Naive B cell (primary cell): ENCODE results near the gene ZPR1. TPM values are rescaled to one million over a fixed set of nuclear protein-coding genes. Genes with fewer than 3 reads are reported as not detected.
"Not testable (repeated sequence)": the region's sequence is repeated elsewhere in the genome, so short reads cannot be mapped to it uniquely, and the experiment has no call there.

ENCODE experiments used
- ATAC-seq, 2 donors: fragments of 150-1000 bp; cut with Tn5 transposase; 2 replicates each; pipeline ENCODE4 v1.10.0; 2021; ENCODE audit warnings: low read depth in 2 of 2, mild to moderate bottlenecking in 2 of 2, moderate library complexity in 2 of 2
- DNase-seq: peaks from one replicate; pipeline ENCODE4 v3.0.0; 2022
- H3K27ac Mint-ChIP-seq, 6 donors: one replicate each; pipeline ENCODE4 v1.8.0; 2020 to 2022; ENCODE audit warnings: mild to moderate bottlenecking in 6 of 6, mixed read lengths in 6 of 6, moderate library complexity in 5 of 6, inconsistent platforms in 2 of 6
- H3K27me3 Mint-ChIP-seq, 3 donors: one replicate each; pipeline ENCODE4 v1.8.0; 2021 to 2022; ENCODE audit warnings: mixed read lengths in 3 of 3, mild to moderate bottlenecking in 1 of 3
- H3K36me3 Mint-ChIP-seq, 2 donors: one replicate each; pipeline ENCODE4 v1.8.0; 2020 to 2022; ENCODE audit warnings: mixed read lengths in 2 of 2, inconsistent platforms in 1 of 2, mild to moderate bottlenecking in 1 of 2
- H3K4me1 Mint-ChIP-seq, 3 donors: one replicate each; pipeline ENCODE4 v1.8.0; 2020 to 2022; ENCODE audit warnings: mixed read lengths in 3 of 3, inconsistent platforms in 1 of 3, mild to moderate bottlenecking in 1 of 3, moderate library complexity in 1 of 3
- H3K4me3 Mint-ChIP-seq, 8 donors: one replicate each; pipeline ENCODE4 v1.8.0; 2020 to 2022; ENCODE audit warnings: mild to moderate bottlenecking in 8 of 8, mixed read lengths in 8 of 8, moderate library complexity in 8 of 8, inconsistent platforms in 2 of 8
- H3K9me3 Mint-ChIP-seq, 7 donors: one replicate each; pipeline ENCODE4 v1.8.0; 2020 to 2022; ENCODE audit warnings: mixed read lengths in 7 of 7, mild to moderate bottlenecking in 5 of 7, inconsistent platforms in 2 of 7, moderate library complexity in 1 of 7
- polyA plus RNA-seq, 6 donors: library from polyadenylated mRNA; unstranded; fragments of 300-500 nt; fragmentation: Illumina TruSeq; gene quantifications; one replicate each; pipeline ENCODE4 v1.2.3, GENCODE V29; 2021; ENCODE audit warnings: low read depth in 6 of 6

The ZPR1 gene
- polyA plus RNA-seq, 6 donors from 2014 or later, result 36.9 to 51.1 (median 45.0) TPM

DNA sequence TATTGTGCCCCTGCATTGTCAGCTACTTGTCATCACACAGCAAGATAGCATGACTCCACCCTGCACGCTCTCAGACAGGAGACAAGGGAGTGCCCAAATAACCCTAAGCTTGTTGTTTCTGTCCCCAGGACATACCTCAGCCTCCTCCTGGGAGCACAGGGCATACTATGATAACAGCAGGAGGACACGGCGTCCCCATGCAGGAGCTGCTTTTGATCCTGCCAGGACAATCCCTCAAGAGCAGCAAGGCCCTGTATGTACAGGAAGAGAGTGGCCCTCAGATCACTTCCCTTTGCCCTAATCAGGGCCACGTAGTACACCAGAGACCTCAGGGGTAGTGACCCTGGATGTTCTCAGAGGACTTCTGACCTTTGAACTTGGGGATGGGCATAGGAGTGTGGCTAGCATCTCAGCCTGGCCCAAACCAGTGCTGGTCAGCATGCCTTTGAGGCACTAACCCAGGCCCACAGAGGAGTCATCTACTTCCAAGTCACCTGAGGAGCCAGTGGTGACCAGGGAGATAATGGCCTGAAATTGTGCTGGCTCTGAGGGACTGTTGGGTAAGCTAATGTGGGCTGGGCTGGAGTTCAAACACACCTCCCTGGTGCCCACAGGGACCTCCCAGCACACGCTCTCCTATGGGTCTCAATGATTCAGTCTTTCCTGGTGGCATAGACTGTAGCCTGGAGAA is 26.1 kb upstream of the ZPR1 start:
- H3K27ac Mint-ChIP-seq, result no peak overlapping the region
- H3K4me1 Mint-ChIP-seq, result no peaks in the 10 kb centered on the region
- H3K9me3 Mint-ChIP-seq, result peaks cover 0 to 3% (median 0%) of the 10 kb centered on the region in 7 donors
- H3K36me3 Mint-ChIP-seq, result no peaks in the 10 kb centered on the region
- DNase-seq, result no peak
- no peak overlapping the region for H3K4me3 Mint-ChIP-seq
- H3K27me3 Mint-ChIP-seq, result peaks cover 0 to 3% (median 3%) of the 10 kb centered on the region in 3 donors
- no peak for ATAC-seq

DNA sequence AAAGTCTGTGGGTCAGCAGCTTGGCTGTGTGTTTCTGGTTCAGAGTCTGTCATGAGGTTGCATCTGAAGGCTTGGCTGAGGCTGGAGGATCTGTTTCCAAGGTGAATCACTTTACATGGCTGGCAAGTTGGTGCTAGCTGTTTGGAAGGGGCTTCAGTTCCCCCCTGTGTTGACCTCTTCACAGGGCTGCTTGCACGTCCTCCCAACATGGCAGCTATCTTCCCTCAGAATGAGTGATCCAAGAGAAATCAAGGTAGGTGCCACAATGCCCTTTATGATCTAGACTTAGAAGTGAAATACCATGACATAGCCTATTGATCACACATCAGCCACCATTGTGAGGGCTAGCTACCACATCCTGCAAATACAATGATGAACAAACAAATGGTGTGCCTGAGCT is 25.3 kb upstream of the ZPR1 start:
- H3K9me3 Mint-ChIP-seq, result peaks cover 0 to 3% (median 0%) of the 10 kb centered on the region in 7 donors
- no peaks in the 10 kb centered on the region for H3K36me3 Mint-ChIP-seq
- no peak for ATAC-seq
- no peaks in the 10 kb centered on the region for H3K4me1 Mint-ChIP-seq
- peaks cover 3 to 11% (median 5%) of the 10 kb centered on the region in 3 donors for H3K27me3 Mint-ChIP-seq
- no peak for DNase-seq
- H3K4me3 Mint-ChIP-seq, result no peak overlapping the region
- peak overlapping the region in 1 of 6 donors; percentile 20 for H3K27ac Mint-ChIP-seq

DNA sequence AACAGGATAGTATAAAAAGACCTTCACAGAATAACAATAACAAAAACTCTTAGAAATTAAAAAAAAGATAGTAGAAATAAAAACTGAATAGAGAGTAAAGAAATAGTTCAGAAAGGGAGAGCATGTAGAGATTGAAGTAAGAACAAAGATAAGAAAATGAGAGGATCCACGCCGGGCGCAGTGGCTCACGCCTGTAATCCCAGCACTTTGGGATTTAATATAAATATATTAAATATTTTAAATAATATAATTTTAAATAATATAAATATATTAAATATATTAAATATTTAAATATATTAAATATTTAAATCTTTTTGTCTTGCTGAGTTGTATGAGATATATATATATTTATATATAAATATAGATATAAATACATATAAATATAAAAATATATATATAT is 24.3 kb upstream of the ZPR1 start:
- Mint-ChIP-seq H3K4me1 (no peaks in the 10 kb centered on the region), H3K36me3 (no peaks in the 10 kb centered on the region), H3K9me3 (peaks cover 0 to 3% (median 0%) of the 10 kb centered on the region in 7 donors), H3K27ac (no peak overlapping the region), H3K27me3 (peaks cover 10 to 20% (median 14%) of the 10 kb centered on the region in 3 donors), H3K4me3 (no peak overlapping the region)
- DNase-seq (no peak), ATAC-seq (no peak)

DNA sequence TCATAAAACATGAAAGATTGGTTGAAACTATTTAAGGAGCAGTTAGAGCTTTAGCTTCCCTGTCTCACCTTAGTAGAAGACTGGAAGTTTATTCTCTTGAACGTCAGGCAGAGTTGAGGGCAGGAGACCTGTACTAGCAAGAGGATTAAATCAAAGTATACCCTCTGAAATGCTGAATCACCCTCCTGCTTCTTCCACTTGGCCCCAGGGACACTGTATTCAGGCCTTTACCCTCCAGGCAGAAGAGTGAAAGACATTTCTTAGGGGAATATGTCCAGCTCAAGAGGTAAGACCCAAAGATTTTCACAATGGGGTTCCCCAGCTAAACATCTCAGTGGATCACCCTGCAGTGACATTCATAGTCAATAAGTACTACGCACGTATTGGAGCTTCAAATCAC is 23.4 kb upstream of the ZPR1 start:
- Mint-ChIP-seq H3K27ac (no peak overlapping the region), H3K36me3 (no peaks in the 10 kb centered on the region), H3K4me3 (no peak overlapping the region), H3K4me1 (no peaks in the 10 kb centered on the region), H3K27me3 (peaks cover 10 to 20% (median 14%) of the 10 kb centered on the region in 3 donors), H3K9me3 (peaks cover 0 to 3% (median 0%) of the 10 kb centered on the region in 7 donors)
- ATAC-seq (no peak), DNase-seq (no peak)

DNA sequence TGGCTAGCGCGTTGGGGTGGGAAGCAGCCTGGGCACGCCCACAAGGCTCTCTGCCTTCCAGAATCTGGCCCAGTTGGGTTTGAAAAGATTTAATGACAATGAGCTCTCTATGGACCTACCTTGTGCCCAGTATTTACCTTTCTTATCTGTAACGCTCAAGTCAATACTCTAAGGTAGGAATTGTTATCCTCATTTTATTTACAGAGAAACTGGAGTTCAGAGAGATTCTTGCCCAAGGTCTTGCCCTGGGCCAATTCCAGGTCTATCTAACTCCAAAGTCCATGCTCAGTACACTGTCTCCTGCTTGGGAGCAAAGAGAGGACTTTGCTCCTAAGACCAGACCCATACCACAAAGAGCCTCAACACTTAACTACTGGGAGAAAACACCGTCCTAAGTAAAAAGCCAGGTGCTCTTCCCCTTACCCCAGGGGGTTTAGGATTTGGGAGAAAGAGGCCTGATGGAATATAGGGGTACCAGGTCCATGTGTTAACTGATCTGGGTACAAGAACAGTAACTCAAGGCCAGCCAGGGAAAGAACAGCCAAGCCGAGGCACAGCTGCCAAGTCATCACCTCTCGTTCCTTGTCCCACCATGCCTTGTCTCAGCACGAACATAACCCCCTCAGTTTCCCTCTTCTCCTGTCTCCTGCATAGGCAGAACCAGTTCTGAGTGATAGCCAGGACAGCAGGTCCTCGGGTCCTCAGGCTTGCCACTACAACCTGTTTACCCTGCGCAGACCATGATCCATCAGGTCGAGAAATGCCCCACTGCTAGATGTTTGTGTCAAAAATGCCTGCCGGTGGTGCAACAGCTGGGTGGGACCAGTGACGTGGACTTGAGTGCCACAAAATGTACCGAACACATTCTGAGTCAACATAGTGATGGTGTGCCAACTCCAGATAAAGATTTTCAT is 20.7 kb upstream of the ZPR1 start:
- Mint-ChIP-seq H3K9me3 (peaks cover 0 to 3% (median 0%) of the 10 kb centered on the region in 7 donors), H3K4me1 (no peaks in the 10 kb centered on the region), H3K27me3 (peaks cover 13 to 27% (median 20%) of the 10 kb centered on the region in 3 donors), H3K27ac (peak overlapping the region in 1 of 6 donors; percentile 20), H3K36me3 (no peaks in the 10 kb centered on the region), H3K4me3 (no peak overlapping the region)
- ATAC-seq (no peak), DNase-seq (no peak)

DNA sequence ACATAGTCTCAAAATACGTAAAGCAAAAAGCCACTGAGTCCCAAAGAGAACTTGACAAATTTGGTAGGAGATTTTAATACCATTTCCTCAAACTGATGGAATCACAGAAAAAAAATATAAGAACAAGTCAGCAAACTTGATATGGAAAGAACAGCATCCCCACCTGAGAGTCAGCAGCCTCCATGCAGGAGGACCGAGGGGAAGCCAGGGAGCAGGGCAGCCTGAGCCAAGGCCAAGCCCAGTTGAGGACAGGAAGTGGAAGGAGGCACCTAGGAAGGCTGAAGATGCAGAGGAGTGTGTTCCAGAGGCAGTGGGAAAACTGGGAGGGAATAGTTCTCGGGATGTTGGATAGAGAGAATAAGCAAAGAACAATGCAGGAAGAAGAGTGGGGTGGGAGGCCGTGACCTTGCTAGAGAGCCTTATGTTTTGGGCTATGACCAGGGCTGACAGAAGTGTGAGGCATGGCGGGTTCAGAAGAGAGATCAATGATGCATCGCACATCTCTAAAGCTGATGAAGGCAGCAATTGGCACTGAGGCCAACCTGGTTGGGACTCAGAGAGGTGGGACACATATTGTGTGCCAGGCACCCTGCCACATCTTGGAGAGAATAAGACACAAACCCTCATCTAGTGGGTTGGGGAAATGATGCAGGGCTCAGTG is 19.9 kb upstream of the ZPR1 start:
- Mint-ChIP-seq H3K4me1 (no peaks in the 10 kb centered on the region), H3K27ac (no peak overlapping the region)

GRCh38 chr11:116804001-116804400 is 16.2 kb upstream of the ZPR1 start:
- peaks cover 22 to 29% (median 29%) of the 10 kb centered on the region in 3 donors for H3K27me3 Mint-ChIP-seq
- no peak for DNase-seq
- no peaks in the 10 kb centered on the region for H3K36me3 Mint-ChIP-seq
- no peak for ATAC-seq
- no peak overlapping the region for H3K4me3 Mint-ChIP-seq
- H3K9me3 Mint-ChIP-seq, result no peaks in the 10 kb centered on the region
- peak overlapping the region in 2 of 6 donors; percentile 35 to 38 for H3K27ac Mint-ChIP-seq
- H3K4me1 Mint-ChIP-seq, result no peaks in the 10 kb centered on the region

More for the DNA sequence above, 19.9 kb upstream of the ZPR1 start:
- H3K9me3 Mint-ChIP-seq, result peaks cover 0 to 3% (median 0%) of the 10 kb centered on the region in 7 donors
- no peak for DNase-seq
- no peak overlapping the region for H3K4me3 Mint-ChIP-seq
- no peaks in the 10 kb centered on the region for H3K36me3 Mint-ChIP-seq
- no peak for ATAC-seq
- H3K27me3 Mint-ChIP-seq, result peaks cover 13 to 28% (median 25%) of the 10 kb centered on the region in 3 donors

DNA sequence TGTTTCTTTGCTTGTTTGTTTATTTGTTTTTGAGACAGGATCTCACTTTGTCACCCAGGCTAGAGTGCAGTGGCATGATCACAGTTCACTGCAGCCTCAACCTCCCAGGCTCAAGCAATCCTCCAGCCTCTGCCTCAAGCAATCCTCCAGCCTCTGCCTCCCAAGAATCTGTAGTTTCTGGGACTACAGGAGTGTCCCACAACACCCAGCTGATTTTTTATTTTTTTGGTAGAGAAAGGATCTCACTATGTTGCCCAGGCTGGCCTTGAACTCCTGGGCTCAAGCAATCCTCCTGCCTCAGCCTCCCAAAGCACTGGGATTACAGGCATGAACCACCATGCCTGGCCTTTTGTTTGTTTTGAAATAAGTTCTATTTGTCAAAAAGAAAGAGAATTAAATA is 13.8 kb upstream of the ZPR1 start:
- peaks cover 12 to 22% (median 21%) of the 10 kb centered on the region in 3 donors for H3K27me3 Mint-ChIP-seq
- H3K27ac Mint-ChIP-seq, H3K36me3 Mint-ChIP-seq, H3K9me3 Mint-ChIP-seq, DNase-seq, H3K4me1 Mint-ChIP-seq, H3K4me3 Mint-ChIP-seq, ATAC-seq: not testable (repeated sequence)

DNA sequence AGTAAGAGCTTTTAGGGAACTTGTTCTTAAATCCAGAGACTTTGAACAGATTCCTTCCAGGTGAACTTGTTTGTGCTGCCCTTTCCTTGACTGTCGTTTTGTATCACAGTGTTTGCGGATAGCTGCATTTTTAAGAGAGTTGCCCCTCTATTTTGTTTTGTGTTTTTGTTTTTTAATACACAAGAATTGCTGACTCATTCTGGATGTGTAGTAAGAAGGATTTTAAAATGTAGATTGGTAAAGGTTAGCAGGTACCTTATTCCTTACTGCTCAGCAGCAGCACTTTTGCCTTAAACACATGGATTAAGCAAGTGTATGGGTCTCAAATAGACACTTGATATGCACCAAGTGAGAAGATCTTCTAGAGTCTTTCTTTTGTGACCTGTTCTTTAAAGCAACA is 12.8 kb upstream of the ZPR1 start:
- Mint-ChIP-seq H3K27ac (no peak overlapping the region), H3K9me3 (no peaks in the 10 kb centered on the region)

GRCh38 chr11:116798368-116798767 is 10.5 kb upstream of the ZPR1 start:
- Mint-ChIP-seq H3K36me3 (no peaks in the 10 kb centered on the region), H3K4me1 (no peaks in the 10 kb centered on the region), H3K27ac (no peak overlapping the region), H3K9me3 (no peaks in the 10 kb centered on the region), H3K4me3 (no peak overlapping the region), H3K27me3 (peaks cover 8 to 24% (median 19%) of the 10 kb centered on the region in 3 donors)
- ATAC-seq (no peak), DNase-seq (no peak)

More for the DNA sequence above, 12.8 kb upstream of the ZPR1 start:
- DNase-seq (no peak), ATAC-seq (no peak)
- Mint-ChIP-seq H3K4me3 (no peak overlapping the region), H3K4me1 (no peaks in the 10 kb centered on the region), H3K36me3 (no peaks in the 10 kb centered on the region), H3K27me3 (peaks cover 12 to 26% (median 22%) of the 10 kb centered on the region in 3 donors)

- Mint-ChIP-seq H3K27ac (no peak overlapping the region), H3K4me3 (no peak overlapping the region), H3K9me3 (no peaks in the 10 kb centered on the region), H3K4me1 (peaks cover 0 to 4% (median 0%) of the 10 kb centered on the region in 3 donors), H3K27me3 (peaks cover 12 to 24% (median 16%) of the 10 kb centered on the region in 3 donors), H3K36me3 (no peaks in the 10 kb centered on the region)
- no peak for ATAC-seq
- DNase-seq, result no peak
Measured at GRCh38 chr11:116797816-116798215, 10.0 kb upstream of the ZPR1 start.

GRCh38 chr11:116796548-116796947 is 8.7 kb upstream of the ZPR1 start:
- H3K9me3 Mint-ChIP-seq, result no peaks in the 10 kb centered on the region
- H3K27me3 Mint-ChIP-seq, result peaks cover 8 to 24% (median 9%) of the 10 kb centered on the region in 3 donors

GRCh38 chr11:116794851-116795250 is 7.0 kb upstream of the ZPR1 start:
- peaks cover 6 to 10% (median 9%) of the 10 kb centered on the region in 3 donors for H3K4me1 Mint-ChIP-seq
- peaks cover 5 to 24% (median 18%) of the 10 kb centered on the region in 3 donors for H3K27me3 Mint-ChIP-seq
- H3K36me3 Mint-ChIP-seq, result no peaks in the 10 kb centered on the region
- no peak overlapping the region for H3K27ac Mint-ChIP-seq
- no peak for ATAC-seq
- no peaks in the 10 kb centered on the region for H3K9me3 Mint-ChIP-seq
- DNase-seq, result no peak
- H3K4me3 Mint-ChIP-seq, result no peak overlapping the region

More at GRCh38 chr11:116796548-116796947, 8.7 kb upstream of the ZPR1 start:
- Mint-ChIP-seq H3K36me3 (no peaks in the 10 kb centered on the region), H3K4me3 (no peak overlapping the region), H3K27ac (no peak overlapping the region), H3K4me1 (peaks cover 0 to 5% (median under 1%) of the 10 kb centered on the region in 3 donors)
- ATAC-seq (no peak), DNase-seq (no peak)
